ENCODE results near the gene SYNC.
"Not testable (repeated sequence)": the region's sequence is repeated elsewhere in the genome, so short reads cannot be mapped to it uniquely, and the experiment has no call there.

SYNC gene

GRCh38 chr1:32693455-32694174 lies 9.0 kb downstream of the SYNC start:
- DNase-seq, result no peak

- no peak for DNase-seq
Observed at GRCh38 chr1:32686387-32686786, 16.2 kb downstream of the SYNC start.

- no peak for DNase-seq
Observed at GRCh38 chr1:32685498-32685897, 17.1 kb downstream of the SYNC start.

- no peak for DNase-seq
Observed at GRCh38 chr1:32684167-32684811, 18.3 kb downstream of the SYNC start.

GRCh38 chr1:32683397-32683796 lies 19.2 kb downstream of the SYNC start:
- no peak for DNase-seq

GRCh38 chr1:32681999-32682398 lies 20.6 kb downstream of the SYNC start:
- no peak for DNase-seq

GRCh38 chr1:32681509-32681908 lies 21.1 kb downstream of the SYNC start:
- DNase-seq, result no peak

GRCh38 chr1:32680642-32681041 lies 21.9 kb downstream of the SYNC start:
- no peak for DNase-seq

GRCh38 chr1:32679993-32680392 lies 22.6 kb downstream of the SYNC start:
- not testable (repeated sequence) for DNase-seq

GRCh38 chr1:32676945-32677344 lies 25.6 kb downstream of the SYNC start:
- DNase-seq, result no peak

GRCh38 chr1:32668716-32669115 lies 33.9 kb downstream of the SYNC start:
- not testable (repeated sequence) for DNase-seq

- no peak for DNase-seq
Observed at GRCh38 chr1:32666901-32667566, 35.5 kb downstream of the SYNC start.

GRCh38 chr1:32665915-32666314 lies 36.7 kb downstream of the SYNC start:
- no peak for DNase-seq

- no peak for DNase-seq
Observed at GRCh38 chr1:32659581-32659980, 43.0 kb downstream of the SYNC start.

GRCh38 chr1:32652244-32652962 lies 50.2 kb downstream of the SYNC start:
- no peak for DNase-seq

GRCh38 chr1:32651461-32652073 lies 51.0 kb downstream of the SYNC start:
- peak in 1 of 2 experiments; percentile 27 for DNase-seq

- DNase-seq, result peak; percentile 95 to 96
Observed at GRCh38 chr1:32650752-32651460, 51.7 kb downstream of the SYNC start, which contains the start of gene RBBP4. TSS of gene RBBP4 (plus strand) at chr1:32651208. CDS start at chr1:32651307, 99 bp downstream.

- DNase-seq, result peak; percentile 86 to 90
Observed at GRCh38 chr1:32650248-32650751, 52.3 kb downstream of the SYNC start, which contains the start of gene ZBTB8OS. TSS of gene ZBTB8OS (minus strand) at chr1:32650550. CDS start at chr1:32650529, 21 bp downstream.

GRCh38 chr1:32647308-32648134 lies 55.0 kb downstream of the SYNC start:
- DNase-seq, result no peak

GRCh38 chr1:32644426-32644825 lies 58.1 kb downstream of the SYNC start:
- no peak for DNase-seq

Data from SHP77 (cell line).